Measurements from ENCODE around the gene TNS4. TPM values are rescaled to one million over a fixed set of nuclear protein-coding genes. Genes with fewer than 3 reads are reported as not detected.
"Not testable (repeated sequence)": the region's sequence is repeated elsewhere in the genome, so short reads cannot be mapped to it uniquely, and the experiment has no call there.

Gene TNS4
- total and polyA plus RNA-seq, 3 donors from 2014 or later = 0.09 to 0.16 (median 0.12) TPM

- H3K36me3 ChIP-seq (ENCODE audit: low read depth, missing control alignments) = no peaks in the 10 kb centered on the region
- no peak for TF ChIP-seq POLR2A (IDR thresholded peaks at IDR 0.05)
- no peak for TF ChIP-seq CTCF (IDR thresholded peaks at IDR 0.05)
- H3K27me3 ChIP-seq = no peaks in the 10 kb centered on the region
- no peak overlapping the region for H3K27ac ChIP-seq
- intact Hi-C loops (cut with DNase I; ENCODE audit: low total_unique reads) = no loop called here
- H3K4me1 ChIP-seq = peaks cover 54% of the 10 kb centered on the region
- 85 to 86% methylated on average over 2 of the region's 2 CpGs for WGBS, 2 donors
- no peak for DNase-seq
- H3K4me3 ChIP-seq = no peak overlapping the region
- no peaks in the 10 kb centered on the region for H3K9me3 ChIP-seq
Measured at GRCh38 chr17:40547785-40548478, 46.5 kb upstream of the TNS4 start.

- no peak for TF ChIP-seq POLR2A (IDR thresholded peaks at IDR 0.05)
- TF ChIP-seq CTCF (IDR thresholded peaks at IDR 0.05) = no peak
- Histone ChIP-seq H3K27ac (no peak overlapping the region), H3K9me3 (no peaks in the 10 kb centered on the region), H3K27me3 (no peaks in the 10 kb centered on the region), H3K36me3 (ENCODE audit: low read depth, missing control alignments) (no peaks in the 10 kb centered on the region), H3K4me1 (peaks cover 54% of the 10 kb centered on the region), H3K4me3 (no peak overlapping the region)
- DNase-seq = peak; percentile 12
- intact Hi-C loops (cut with DNase I; ENCODE audit: low total_unique reads) = no loop called here
- WGBS, 2 donors = 76 to 85% methylated on average over 10 to 11 of the region's 11 CpGs
Measured at GRCh38 chr17:40547079-40547784, 45.8 kb upstream of the TNS4 start.

- H3K9me3 ChIP-seq; H3K27ac ChIP-seq; intact Hi-C loops (cut with DNase I; ENCODE audit: low total_unique reads); H3K27me3 ChIP-seq; H3K4me3 ChIP-seq; DNase-seq; H3K36me3 ChIP-seq (ENCODE audit: low read depth, missing control alignments): not testable (repeated sequence)
- 88 to 92% methylated on average over 4 of the region's 4 CpGs for WGBS, 2 donors
- peaks cover 54% of the 10 kb centered on the region for H3K4me1 ChIP-seq
Measured at GRCh38 chr17:40546497-40546896, 45.1 kb upstream of the TNS4 start.

GRCh38 chr17:40545660-40546059 is 44.2 kb upstream of the TNS4 start:
- H3K4me1 ChIP-seq = peaks cover 54% of the 10 kb centered on the region
- H3K4me3 ChIP-seq = no peak overlapping the region
- no peaks in the 10 kb centered on the region for H3K27me3 ChIP-seq
- H3K36me3 ChIP-seq (ENCODE audit: low read depth, missing control alignments) = no peaks in the 10 kb centered on the region
- DNase-seq = no peak
- WGBS, 2 donors = 92 to 93% methylated on average over 11 of the region's 11 CpGs
- intact Hi-C loops (cut with DNase I; ENCODE audit: low total_unique reads) = no loop called here
- no peak overlapping the region for H3K27ac ChIP-seq
- TF ChIP-seq POLR2A (IDR thresholded peaks at IDR 0.05) (no peak), CTCF (IDR thresholded peaks at IDR 0.05) (no peak)
- no peaks in the 10 kb centered on the region for H3K9me3 ChIP-seq

- H3K27me3 ChIP-seq = no peaks in the 10 kb centered on the region
- peak; percentile 92 for DNase-seq
- H3K36me3 ChIP-seq (ENCODE audit: low read depth, missing control alignments) = no peaks in the 10 kb centered on the region
- H3K4me3 ChIP-seq = no peak overlapping the region
- 38 to 40% methylated on average over 11 to 14 of the region's 14 CpGs for WGBS, 2 donors
- H3K9me3 ChIP-seq = no peaks in the 10 kb centered on the region
- intact Hi-C loops (cut with DNase I; ENCODE audit: low total_unique reads) = no loop called here
- H3K27ac ChIP-seq = peak overlapping the region; percentile 85 to 89
- no peak for TF ChIP-seq CTCF (IDR thresholded peaks at IDR 0.05)
- no peak for TF ChIP-seq POLR2A (IDR thresholded peaks at IDR 0.05)
- H3K4me1 ChIP-seq = peaks cover 50% of the 10 kb centered on the region
Measured at GRCh38 chr17:40542558-40543411, 41.4 kb upstream of the TNS4 start.
